HG03457 (cell line): Measurements from ENCODE around the gene KIF27.
"Not testable (repeated sequence)": the region's sequence is repeated elsewhere in the genome, so short reads cannot be mapped to it uniquely, and the experiment has no call there.

Experiments used
- ATAC-seq: cut with Tn5 transposase; IDR thresholded peaks from one replicate; pipeline ENCODE4 v1.9.1; 2021; ENCODE audit warnings: moderate number of reproducible peaks; ENCODE audit not compliant: unreplicated experiment

The KIF27 gene

DNA sequence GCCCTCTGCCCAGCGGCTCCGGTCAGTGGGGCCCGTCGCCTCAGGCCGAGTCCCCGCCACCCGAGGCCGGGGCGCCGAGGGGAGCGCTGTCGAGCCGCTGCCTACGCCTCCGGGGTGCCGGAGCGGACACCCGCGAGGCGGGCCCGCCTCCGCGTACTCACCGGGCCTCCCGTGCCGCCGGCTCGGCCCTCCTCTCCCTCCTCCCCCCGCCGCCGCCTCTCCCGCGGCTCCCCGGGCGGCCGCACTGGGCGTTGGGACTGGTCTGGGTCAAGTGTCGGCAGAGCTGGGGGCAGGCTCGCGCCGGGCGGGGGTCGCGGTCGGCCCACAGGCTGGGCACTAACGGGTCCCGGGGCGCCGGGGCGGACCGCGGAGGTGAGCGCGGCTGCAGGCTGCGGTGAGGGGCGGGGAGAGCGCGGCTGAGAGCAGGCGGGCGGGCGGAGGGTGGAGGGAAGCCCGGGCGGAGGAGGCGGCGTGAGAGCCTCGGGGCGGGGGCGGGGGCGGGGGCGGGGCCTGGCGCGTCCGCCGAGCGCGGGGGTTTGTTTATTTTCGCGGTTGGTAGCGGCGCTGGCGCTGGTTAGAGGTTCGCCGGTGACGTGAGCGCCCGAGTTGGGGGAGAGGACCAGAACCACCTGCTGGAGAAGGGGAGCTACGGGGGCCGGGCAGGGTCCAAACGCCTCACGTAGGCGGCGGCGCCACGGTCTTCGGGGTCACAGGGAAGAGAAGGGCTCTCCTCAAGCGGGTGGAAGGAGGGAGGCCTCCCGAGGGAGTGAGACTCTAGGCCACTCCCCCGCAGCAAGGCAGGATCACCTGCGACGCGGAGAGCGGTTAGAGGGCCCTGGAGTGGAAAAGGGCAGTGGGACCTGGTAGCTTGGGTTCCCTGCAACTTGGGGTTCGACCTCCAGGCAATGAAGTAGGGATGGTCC lies 103.6 kb downstream of the KIF27 start, which contains the start of gene GKAP1:
TSS of gene GKAP1 (minus strand) at position 414 of the 923 bp plus-strand sequence. CDS start 11,252 bp downstream, outside the sequence.
- peak; percentile 79 for ATAC-seq

DNA sequence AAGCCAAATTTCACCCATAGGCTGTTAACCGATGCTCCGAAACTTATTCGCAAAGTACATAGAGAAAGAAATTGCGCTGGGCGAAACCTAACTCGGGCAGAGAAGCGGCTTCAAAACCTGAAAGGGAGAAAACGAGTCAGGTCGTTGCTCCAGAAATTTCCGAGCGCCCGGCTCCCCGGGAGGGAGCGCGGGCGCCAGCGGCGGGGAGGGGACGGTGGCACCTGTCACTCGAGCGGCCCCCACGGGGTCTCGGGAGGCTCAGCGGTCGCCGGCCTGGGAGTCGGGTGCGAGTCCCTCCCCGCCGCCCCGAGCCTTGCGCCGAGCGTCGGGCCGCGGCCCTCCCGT lies 104.2 kb downstream of the KIF27 start:
- ATAC-seq, result not testable (repeated sequence)

DNA sequence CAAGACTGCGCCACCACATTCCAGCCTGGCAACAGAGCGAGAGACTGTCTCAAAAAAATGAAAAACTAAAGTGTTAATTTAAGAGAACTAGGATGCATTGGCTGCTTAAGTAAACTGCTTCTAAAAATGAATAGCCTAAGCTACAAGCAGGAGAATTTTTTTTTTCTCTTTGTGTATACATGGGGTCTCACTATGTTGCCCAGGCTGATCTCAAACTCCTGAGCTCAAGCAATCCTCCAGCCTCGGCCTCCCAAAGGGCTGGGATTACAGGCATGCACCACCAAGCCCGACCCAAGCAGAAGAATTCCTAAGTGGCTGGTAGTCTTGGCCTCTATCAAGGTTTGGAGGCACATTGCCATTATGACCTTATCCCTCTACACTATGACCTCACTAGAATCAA lies 106.1 kb downstream of the KIF27 start:
- not testable (repeated sequence) for ATAC-seq

DNA sequence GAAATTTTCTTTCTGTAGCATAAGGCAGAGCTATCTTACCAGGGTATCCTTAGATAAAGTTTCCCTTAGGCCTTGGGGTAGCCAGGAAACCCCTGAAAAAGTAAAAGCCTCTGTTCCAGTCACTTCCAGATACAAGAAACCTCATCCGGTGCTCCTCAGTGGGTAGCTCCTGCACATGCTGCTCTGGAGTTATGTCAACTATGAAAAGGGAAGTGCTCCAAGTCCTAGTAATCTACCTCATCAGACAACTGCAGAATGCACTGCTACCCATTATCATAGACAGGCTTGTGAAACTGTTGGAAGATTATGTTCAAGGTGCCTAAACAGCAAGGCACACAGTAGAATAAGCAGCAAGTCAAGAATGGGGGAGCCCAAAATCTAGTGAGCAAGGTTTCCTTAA lies 112.0 kb downstream of the KIF27 start:
- not testable (repeated sequence) for ATAC-seq

DNA sequence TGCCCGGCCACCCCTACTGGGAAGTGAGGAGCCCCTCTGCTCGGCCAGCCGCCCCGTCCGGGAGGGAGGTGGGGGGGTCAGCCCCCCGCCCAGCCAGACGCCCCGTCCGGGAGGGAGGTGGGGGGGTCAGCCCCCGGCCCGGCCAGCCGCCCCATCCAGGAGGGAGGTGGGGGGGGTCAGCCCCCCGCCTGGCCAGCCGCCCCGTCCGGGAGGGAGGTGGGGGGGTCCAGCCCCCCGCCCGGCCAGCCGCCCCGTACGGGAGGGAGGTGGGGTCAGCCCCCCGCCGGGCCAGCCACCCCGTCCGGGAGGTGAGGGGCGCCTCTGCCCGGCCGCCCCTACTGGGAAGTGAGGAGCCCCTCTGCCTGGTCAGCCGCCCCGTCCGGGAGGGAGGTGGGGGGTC lies 116.8 kb downstream of the KIF27 start:
- ATAC-seq, result not testable (repeated sequence)

DNA sequence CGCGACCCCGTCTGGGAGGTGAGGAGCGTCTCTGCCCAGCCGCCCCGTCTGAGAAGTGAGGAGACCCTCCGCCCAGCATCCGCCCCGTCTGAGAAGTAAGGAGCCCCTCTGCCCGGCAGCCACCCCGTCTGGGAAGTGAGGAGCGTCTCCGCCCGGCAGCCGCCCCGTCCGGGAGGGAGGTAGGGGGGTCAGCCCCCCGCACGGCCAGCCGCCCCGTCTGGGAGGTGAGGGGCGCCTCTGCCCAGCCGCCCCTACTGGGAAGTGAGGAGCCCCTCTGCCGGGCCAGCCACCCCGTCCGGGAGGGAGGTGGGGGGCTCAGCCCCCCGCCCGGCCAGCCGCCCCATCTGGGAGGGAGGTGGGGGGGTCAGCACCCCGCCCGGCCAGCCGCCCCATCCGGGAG lies 117.3 kb downstream of the KIF27 start:
- ATAC-seq, result not testable (repeated sequence)

DNA sequence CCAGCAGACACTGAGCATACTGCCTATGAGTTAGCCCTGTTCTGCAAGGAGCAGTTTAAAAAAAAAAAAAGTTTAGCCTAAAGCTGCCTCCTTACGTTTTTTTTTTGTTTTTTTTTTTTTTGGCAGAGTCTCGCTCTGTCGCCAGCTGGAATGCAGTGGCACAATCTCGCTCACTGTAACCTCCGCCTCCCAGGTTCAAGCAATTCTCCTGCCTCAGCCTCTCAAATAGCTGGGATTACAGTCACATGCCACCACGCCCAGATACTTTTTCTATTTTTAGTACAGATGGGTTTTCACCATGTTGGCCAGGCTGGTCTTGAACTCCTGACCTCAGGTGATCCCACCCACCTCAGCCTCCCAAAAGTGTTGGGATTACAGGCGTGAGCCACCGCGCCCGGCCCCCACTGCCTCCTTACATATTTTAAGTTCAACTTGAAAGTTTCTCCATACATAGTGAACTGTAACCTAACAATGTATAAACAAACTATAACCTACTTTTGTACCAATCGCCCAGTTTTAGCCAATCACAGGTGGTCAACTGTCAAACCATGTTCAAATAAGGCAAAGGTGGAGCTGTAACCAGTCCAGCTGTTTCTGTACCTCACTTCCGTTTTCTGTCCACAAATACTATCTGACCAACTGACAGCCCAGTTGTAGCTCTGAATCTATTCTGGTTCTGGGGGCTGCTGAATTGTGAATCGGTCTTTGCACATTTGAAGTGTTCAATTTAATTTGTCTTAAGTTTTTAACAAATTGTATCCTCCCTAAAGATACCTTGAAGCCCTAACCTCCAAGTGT lies 120.8 kb downstream of the KIF27 start:
- no peak for ATAC-seq

DNA sequence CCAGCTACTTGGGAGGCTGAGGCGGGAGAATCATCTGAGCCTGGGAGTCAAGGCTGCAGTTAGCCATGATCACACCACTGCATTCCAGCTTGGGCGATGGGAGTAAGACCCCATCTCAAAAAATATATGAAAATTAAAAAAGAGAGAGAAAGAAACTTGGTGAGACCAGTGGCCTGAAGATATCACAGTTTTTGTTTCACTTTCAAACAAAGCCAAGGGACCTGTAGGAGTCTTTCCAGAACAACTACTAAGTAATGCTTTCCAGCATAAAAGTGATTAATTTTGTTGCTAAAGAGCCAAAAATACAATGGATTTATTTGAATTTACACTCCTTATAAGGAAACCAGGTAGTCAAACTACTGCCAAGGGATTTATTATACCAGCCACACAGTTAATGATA lies 127.2 kb downstream of the KIF27 start:
- ATAC-seq, result no peak

DNA sequence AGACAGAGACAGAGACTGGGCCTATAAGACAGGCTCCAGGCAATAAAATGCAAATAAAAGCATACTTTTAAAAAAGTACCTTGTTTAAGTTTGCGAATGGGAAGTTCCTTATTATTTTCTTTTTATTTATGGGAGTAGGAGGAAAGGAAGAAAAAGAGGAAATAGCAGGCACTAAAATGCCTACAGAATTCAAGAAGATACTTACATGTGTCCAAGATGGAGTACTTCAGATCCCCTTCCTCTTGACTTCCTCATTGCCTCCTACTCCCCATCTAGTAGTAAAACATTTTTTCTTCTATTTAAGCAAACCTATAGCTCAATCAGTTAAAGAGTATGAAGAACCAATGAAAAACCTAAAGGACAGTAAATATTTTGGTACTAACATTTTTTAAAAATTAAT lies 128.5 kb downstream of the KIF27 start:
- ATAC-seq, result no peak
